HEK293 (cell line): ENCODE results near the gene TMED9.
A peak's percentile ranks its signal among the peaks of the same experiment; 100 is the strongest.

Source experiments
- GLIS2 ChIP-seq: fragments of 450-650 bp; formaldehyde crosslinking; IDR thresholded peaks from 2 replicates; pipeline ENCODE4 v1.5.1; 2016; ENCODE audit warnings: missing biosample characterization, missing genetic modification characterization
- HOXD13 ChIP-seq: sonication (generic); formaldehyde crosslinking; IDR thresholded peaks from 2 replicates; pipeline ENCODE4 v1.8.0; 2022; ENCODE audit warnings: missing genetic modification reagents, borderline replicate concordance
- INSM2 ChIP-seq: fragments of 450-650 bp; formaldehyde crosslinking; IDR thresholded peaks from 2 replicates; pipeline ENCODE4 v1.5.1; 2016; ENCODE audit warnings: missing biosample characterization, missing genetic modification characterization
- KLF16 ChIP-seq: fragments of 450-650 bp; formaldehyde crosslinking; IDR thresholded peaks from 2 replicates; pipeline ENCODE4 v1.5.1; 2017; ENCODE audit warnings: missing biosample characterization, missing genetic modification characterization
- KLF7 ChIP-seq: fragments of 450-650 bp; formaldehyde crosslinking; IDR thresholded peaks from 2 replicates; pipeline ENCODE4 v1.5.1; 2016; ENCODE audit warnings: missing biosample characterization, missing genetic modification characterization, borderline replicate concordance
- MEIS1 ChIP-seq: sonication (generic); formaldehyde crosslinking; IDR thresholded peaks from 2 replicates; pipeline ENCODE4 v1.8.1; 2022; ENCODE audit warnings: missing genetic modification reagents, mild to moderate bottlenecking, borderline replicate concordance
- OVOL3 ChIP-seq: fragments of 450-650 bp; formaldehyde crosslinking; IDR thresholded peaks from 2 replicates; pipeline ENCODE4 v1.5.1; 2016; ENCODE audit warnings: missing biosample characterization, missing genetic modification characterization
- PATZ1 ChIP-seq: fragments of 450-650 bp; formaldehyde crosslinking; IDR thresholded peaks from 2 replicates; pipeline ENCODE4 v1.5.1; 2016; ENCODE audit warnings: missing biosample characterization, missing genetic modification characterization
- PBX3 ChIP-seq: sonication (generic); formaldehyde crosslinking; IDR thresholded peaks from 2 replicates; pipeline ENCODE4 v1.8.1; 2022; ENCODE audit warnings: mild to moderate bottlenecking, moderate library complexity, missing genetic modification reagents
- PRDM1 ChIP-seq: fragments of 450-650 bp; formaldehyde crosslinking; IDR thresholded peaks from 2 replicates; pipeline ENCODE4; 2016; ENCODE audit warnings: missing biosample characterization, missing genetic modification characterization
- PRDM4 ChIP-seq: fragments of 450-650 bp; formaldehyde crosslinking; IDR thresholded peaks from 2 replicates; pipeline ENCODE4 v1.5.1; 2017; ENCODE audit warnings: missing biosample characterization, missing genetic modification characterization
- ZBTB17 ChIP-seq: fragments of 450-650 bp; formaldehyde crosslinking; IDR thresholded peaks from 2 replicates; pipeline ENCODE4 v1.5.1; 2016; ENCODE audit warnings: missing biosample characterization, missing genetic modification characterization
- ZBTB44 ChIP-seq: fragments of 450-650 bp; IDR thresholded peaks from 2 replicates; pipeline ENCODE4 v1.5.1; 2018; ENCODE audit warnings: missing biosample characterization, mild to moderate bottlenecking, missing genetic modification characterization
- ZFP3 ChIP-seq: fragments of 450-650 bp; formaldehyde crosslinking; IDR thresholded peaks from 2 replicates; pipeline ENCODE4 v1.5.1; 2016; ENCODE audit warnings: low read depth, missing biosample characterization, missing genetic modification characterization
- ZFP41 ChIP-seq: fragments of 450-650 bp; formaldehyde crosslinking; IDR thresholded peaks from 2 replicates; pipeline ENCODE4 v1.5.1; 2016; ENCODE audit warnings: missing biosample characterization, missing genetic modification characterization, borderline replicate concordance
- ZNF133 ChIP-seq: fragments of 450-650 bp; formaldehyde crosslinking; IDR thresholded peaks from 2 replicates; pipeline ENCODE4 v1.5.1; 2016; ENCODE audit warnings: missing biosample characterization, missing genetic modification characterization
- ZNF140 ChIP-seq: fragments of 450-650 bp; formaldehyde crosslinking; IDR thresholded peaks from 2 replicates; pipeline ENCODE4 v1.5.1; 2016; ENCODE audit warnings: missing biosample characterization, missing genetic modification characterization
- ZNF174 ChIP-seq: fragments of 450-650 bp; formaldehyde crosslinking; IDR thresholded peaks from 2 replicates; pipeline ENCODE4 v1.5.0; 2017; ENCODE audit warnings: missing biosample characterization, mild to moderate bottlenecking, missing genetic modification characterization
- ZNF214 ChIP-seq: fragments of 450-650 bp; formaldehyde crosslinking; IDR thresholded peaks from 2 replicates; pipeline ENCODE4 v1.5.1; 2017; ENCODE audit warnings: missing biosample characterization, mild to moderate bottlenecking, missing genetic modification characterization, borderline replicate concordance
- ZNF221 ChIP-seq: fragments of 450-650 bp; formaldehyde crosslinking; IDR thresholded peaks from 2 replicates; pipeline ENCODE4 v1.5.1; 2017; ENCODE audit warnings: missing biosample characterization, missing genetic modification characterization, borderline replicate concordance
- ZNF223 ChIP-seq: fragments of 450-650 bp; formaldehyde crosslinking; IDR thresholded peaks from 2 replicates; pipeline ENCODE4 v1.5.1; 2016; ENCODE audit warnings: missing biosample characterization, missing genetic modification characterization
- ZNF23 ChIP-seq: fragments of 450-650 bp; formaldehyde crosslinking; IDR thresholded peaks from 2 replicates; pipeline ENCODE4 v1.5.1; 2016; ENCODE audit warnings: missing biosample characterization, missing genetic modification characterization, borderline replicate concordance
- ZNF341 ChIP-seq: fragments of 450-650 bp; formaldehyde crosslinking; IDR thresholded peaks from 2 replicates; pipeline ENCODE4; 2016; ENCODE audit warnings: low read depth, missing biosample characterization, missing genetic modification characterization
- ZNF366 ChIP-seq: fragments of 450-650 bp; formaldehyde crosslinking; conservative IDR thresholded peaks from 2 replicates; pipeline ENCODE4 v1.5.1; 2016; ENCODE audit warnings: missing biosample characterization, missing genetic modification characterization
- ZNF404 ChIP-seq: fragments of 450-650 bp; formaldehyde crosslinking; IDR thresholded peaks from 2 replicates; pipeline ENCODE4 v1.5.1; 2017; ENCODE audit warnings: missing biosample characterization, missing genetic modification characterization
- ZNF48 ChIP-seq: fragments of 450-650 bp; formaldehyde crosslinking; IDR thresholded peaks from 2 replicates; pipeline ENCODE4 v1.5.1; 2016; ENCODE audit warnings: missing biosample characterization, missing genetic modification characterization
- ZNF510 ChIP-seq: fragments of 450-650 bp; formaldehyde crosslinking; IDR thresholded peaks from 2 replicates; pipeline ENCODE4 v1.5.1; 2018; ENCODE audit warnings: mild to moderate bottlenecking, missing genetic modification characterization, missing biosample characterization; ENCODE audit not compliant: insufficient replicate concordance
- ZNF596 ChIP-seq: fragments of 450-650 bp; IDR thresholded peaks from 2 replicates; pipeline ENCODE4 v1.5.0; 2018; ENCODE audit warnings: missing biosample characterization, mild to moderate bottlenecking, missing genetic modification characterization, moderate library complexity
- ZNF621 ChIP-seq: fragments of 450-650 bp; formaldehyde crosslinking; IDR thresholded peaks from 2 replicates; pipeline ENCODE4 v1.5.1; 2017; ENCODE audit warnings: missing biosample characterization, missing genetic modification characterization
- ZNF664 ChIP-seq: fragments of 450-650 bp; formaldehyde crosslinking; IDR thresholded peaks from 2 replicates; pipeline ENCODE4 v1.5.1; 2016; ENCODE audit warnings: missing biosample characterization, missing genetic modification characterization
- ZNF777 ChIP-seq: fragments of 450-650 bp; formaldehyde crosslinking; IDR thresholded peaks from 2 replicates; pipeline ENCODE4 v1.5.1; 2017; ENCODE audit warnings: missing biosample characterization, missing genetic modification characterization, borderline replicate concordance
- ZSCAN30 ChIP-seq: fragments of 450-650 bp; IDR thresholded peaks from 2 replicates; pipeline ENCODE4 v1.5.1; 2018; ENCODE audit warnings: missing biosample characterization, mild to moderate bottlenecking, missing genetic modification characterization, moderate library complexity

TMED9 gene

GRCh38 chr5:177599731-177600507, 7.9 kb downstream of the TMED9 start, which contains the start of gene B4GALT7 (continued):
- peak; percentile 67 for TF ChIP-seq PATZ1 (tag by site-specific recombination)
- TF ChIP-seq KLF7 = no peak
- no peak for TF ChIP-seq ZNF664 (tag by site-specific recombination)
- no peak for TF ChIP-seq ZFP41 (tag by site-specific recombination)
- no peak for TF ChIP-seq OVOL3 (tag by site-specific recombination)
- peak; percentile 65; the same call in 1 of the 2 replicates for TF ChIP-seq ZNF777 (tag by site-specific recombination)
- TF ChIP-seq ZBTB17 (tag by site-specific recombination) = peak; percentile 53
- TF ChIP-seq ZNF366 (tag by site-specific recombination) = no peak
- no peak for TF ChIP-seq ZNF23 (tag by site-specific recombination)
- no peak for TF ChIP-seq MEIS1 (CRISPR knock-in tag)
- TF ChIP-seq ZNF174 (tag by site-specific recombination) = no peak
- peak; percentile 69 for TF ChIP-seq ZNF341 (tag by site-specific recombination)
- no peak for TF ChIP-seq ZNF223
- no peak for TF ChIP-seq ZNF214 (tag by site-specific recombination)
- TF ChIP-seq ZNF133 (tag by site-specific recombination) = no peak
- TF ChIP-seq GLIS2 = peak; percentile 81
- TF ChIP-seq PBX3 (CRISPR knock-in tag) = no peak; the same call in 1 of the 2 replicates
- TF ChIP-seq ZNF621 (tag by site-specific recombination) = no peak
- no peak for TF ChIP-seq ZNF510 (tag by site-specific recombination)
- no peak for TF ChIP-seq ZFP3
- TF ChIP-seq ZNF404 (tag by site-specific recombination) = no peak
- no peak for TF ChIP-seq PRDM1
- peak; percentile 87 for TF ChIP-seq ZSCAN30 (tag by site-specific recombination)
- TF ChIP-seq ZBTB44 (tag by site-specific recombination) = peak; percentile 72
- no peak for TF ChIP-seq ZNF140 (tag by site-specific recombination)
- no peak for TF ChIP-seq PRDM4 (tag by site-specific recombination)
- TF ChIP-seq KLF16 (tag by site-specific recombination) = no peak
- TF ChIP-seq ZNF221 = no peak
- TF ChIP-seq INSM2 (tag by site-specific recombination) = 0 out of 2 replicates have a peak, but pooled peaks have one; percentile 16
- TF ChIP-seq ZNF48 (tag by site-specific recombination) = no peak
- TF ChIP-seq HOXD13 (CRISPR knock-in tag) = no peak
- peak; percentile 46; the same call in 1 of the 2 replicates for TF ChIP-seq ZNF596 (tag by site-specific recombination)
